ENCODE data around the gene ABHD5.

- TF ChIP-seq CTCF (IDR thresholded peaks at IDR 0.05): no peak
- no peak for TF ChIP-seq POLR2A (IDR thresholded peaks at IDR 0.05)
Observed at GRCh38 chr3:43762451-43762850, 71.7 kb downstream of the ABHD5 start.

Data from Peyer's patch (tissue), 4 donors.